NCI-H510A (cell line): ENCODE data around the gene HSD17B3.
"Not testable (repeated sequence)": the region's sequence is repeated elsewhere in the genome, so short reads cannot be mapped to it uniquely, and the experiment has no call there.

Experiments used
- DNase-seq: peaks from one replicate; lab custom pipeline; 2025; lab: John Stamatoyannopoulos, UW

Gene HSD17B3

DNA sequence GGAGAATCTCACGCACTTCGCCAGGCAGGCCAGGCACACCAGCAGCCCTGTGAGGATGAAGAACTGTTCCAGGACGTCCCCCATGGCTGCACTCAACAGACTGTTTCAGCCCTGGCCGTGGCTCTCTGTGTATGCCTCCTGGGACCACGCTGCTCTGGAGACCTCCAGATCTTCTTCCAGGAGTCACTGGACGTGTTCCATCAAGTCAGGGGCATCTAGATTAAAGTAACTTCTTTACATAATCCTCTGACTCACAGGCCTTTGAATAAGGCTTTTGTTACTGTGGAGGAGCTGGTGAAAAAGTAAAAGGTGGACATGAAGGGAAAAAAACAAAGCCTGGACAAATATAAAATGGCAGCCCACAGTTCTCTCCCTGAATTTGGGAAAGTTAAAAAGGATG lies at the start of gene HSD17B3:
HSD17B3 (minus strand) TSS at position 156 of the 400 bp plus-strand sequence; CDS start at position 84, 72 bp downstream.
- DNase-seq: no peak

DNA sequence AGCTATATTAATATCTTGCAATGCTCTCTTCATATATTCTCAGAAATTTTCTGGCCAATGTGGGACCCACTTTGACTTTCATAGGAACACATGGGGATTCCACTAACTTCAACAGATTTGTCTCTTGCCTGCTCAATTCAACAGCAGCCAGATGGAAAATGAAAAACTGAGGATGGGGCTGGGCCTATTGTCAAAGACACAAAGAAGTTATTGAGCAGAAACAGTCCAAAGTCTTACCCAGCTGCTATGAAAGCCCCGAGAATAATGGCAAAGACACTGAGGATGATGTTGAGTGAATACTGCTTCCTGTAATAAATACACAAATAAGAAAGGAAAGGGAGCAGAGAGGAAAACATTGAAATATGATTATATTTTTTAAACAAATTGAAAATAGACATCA lies 48.9 kb upstream of the HSD17B3 start:
- no peak for DNase-seq

DNA sequence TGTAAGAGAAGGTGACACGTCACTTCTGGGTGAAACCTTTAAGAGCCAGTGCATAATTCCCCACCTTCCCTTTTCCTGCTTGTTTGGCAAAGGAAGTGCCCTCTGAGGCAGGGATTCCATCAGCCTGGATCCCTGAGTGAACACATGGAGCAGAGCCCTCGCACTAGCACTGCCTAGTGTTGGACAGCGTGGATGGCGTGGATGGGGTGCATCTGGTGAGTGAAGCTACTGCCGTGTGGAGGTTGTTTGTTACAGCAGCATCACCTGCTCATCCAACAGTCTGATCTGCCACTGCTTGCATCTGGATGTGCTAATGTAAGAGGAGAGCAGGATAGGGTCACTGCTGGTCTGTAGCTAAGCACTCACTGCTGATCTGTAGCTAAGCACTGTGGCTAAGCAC lies 46.3 kb upstream of the HSD17B3 start:
- DNase-seq: no peak

DNA sequence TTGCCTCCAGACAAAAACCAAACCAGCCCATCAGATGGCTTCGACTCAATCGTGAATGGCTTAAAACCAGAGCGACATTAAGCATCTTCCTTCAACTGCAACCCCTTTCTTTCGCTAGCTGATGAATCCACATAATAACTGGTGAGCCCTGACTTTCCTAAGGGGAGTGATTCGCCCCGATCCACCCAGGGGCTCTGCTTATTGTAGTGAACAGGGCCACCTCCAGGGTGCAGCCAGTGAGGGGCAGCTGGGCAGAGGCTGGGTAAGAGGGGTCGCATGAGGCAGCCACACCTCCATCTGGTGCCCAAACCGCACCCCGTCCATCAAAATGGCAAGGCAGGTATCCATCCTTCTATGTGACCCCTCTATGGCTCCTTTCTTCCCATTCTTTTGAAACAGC lies 43.6 kb upstream of the HSD17B3 start:
- no peak for DNase-seq

DNA sequence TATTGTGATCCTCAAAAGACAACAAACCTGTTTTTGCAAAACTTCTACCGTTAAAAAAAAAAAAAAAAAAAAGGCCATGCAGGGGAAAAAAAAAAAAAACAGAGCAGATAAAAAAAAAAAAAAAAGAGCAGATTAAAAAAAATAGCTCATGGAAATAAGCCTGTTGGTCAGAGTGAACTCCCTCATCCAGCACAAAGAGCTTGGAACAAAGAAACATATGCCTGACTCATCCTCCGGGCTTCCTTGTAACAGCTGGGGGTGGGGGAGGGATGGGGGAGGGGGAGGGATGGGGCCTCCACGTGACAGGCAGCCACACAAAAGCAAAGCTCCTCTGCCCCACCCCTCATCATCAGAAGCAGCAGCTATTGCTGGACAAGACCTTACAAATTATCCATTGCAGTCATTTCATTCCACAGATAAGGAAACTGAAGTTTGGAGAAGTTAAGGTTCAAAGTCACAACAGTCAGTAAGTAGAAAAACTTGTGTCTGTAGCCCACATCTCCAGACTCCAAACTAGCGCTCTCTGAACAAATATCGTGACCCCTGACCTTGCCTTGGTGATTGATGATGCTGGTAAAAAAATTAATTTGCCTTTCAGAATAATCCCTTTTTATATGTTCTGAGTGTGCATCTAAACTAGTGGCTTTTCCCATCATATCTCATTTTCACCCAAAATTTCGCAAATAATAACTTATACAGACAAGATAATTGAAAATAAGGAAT lies 42.6 kb upstream of the HSD17B3 start:
- DNase-seq: peak; percentile 47

DNA sequence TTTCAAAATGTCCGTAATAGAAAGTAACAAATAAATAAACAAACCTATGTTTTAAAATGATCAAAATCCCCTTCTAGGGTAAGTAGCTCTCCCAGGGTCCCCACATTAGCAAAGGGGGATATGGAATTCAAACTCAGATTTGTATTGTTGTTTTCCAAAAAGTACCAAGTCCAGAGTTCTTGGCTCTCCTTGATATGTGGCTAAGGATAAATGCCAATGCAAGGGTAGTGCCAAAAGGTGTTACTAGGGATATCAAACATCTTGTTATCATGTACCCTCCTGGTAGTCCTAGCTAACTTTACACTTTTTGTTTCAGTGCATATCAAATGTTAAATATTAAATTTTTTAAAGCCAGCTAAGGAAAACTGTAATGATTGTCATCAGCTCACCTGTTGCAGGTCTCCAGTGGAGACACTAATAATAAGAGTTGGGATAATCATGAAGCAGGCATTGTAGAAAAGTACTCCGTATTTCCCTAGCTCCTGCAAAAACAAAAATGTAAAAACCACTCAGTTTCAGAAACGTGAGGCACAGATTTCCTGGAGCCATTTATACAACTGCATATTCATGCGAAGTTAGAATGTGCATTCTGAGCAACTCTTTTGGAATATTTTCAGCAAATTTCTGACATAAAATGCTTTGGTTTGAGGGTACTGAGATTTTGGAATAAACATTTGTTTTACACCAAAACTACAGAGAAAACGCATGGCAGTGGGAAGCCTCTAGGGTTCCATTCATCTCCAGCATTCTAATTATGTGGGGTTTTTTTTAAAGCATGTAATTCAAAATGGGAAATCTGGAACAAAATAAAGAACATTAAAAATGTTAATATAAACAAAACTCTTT lies 41.8 kb upstream of the HSD17B3 start:
- no peak for DNase-seq

DNA sequence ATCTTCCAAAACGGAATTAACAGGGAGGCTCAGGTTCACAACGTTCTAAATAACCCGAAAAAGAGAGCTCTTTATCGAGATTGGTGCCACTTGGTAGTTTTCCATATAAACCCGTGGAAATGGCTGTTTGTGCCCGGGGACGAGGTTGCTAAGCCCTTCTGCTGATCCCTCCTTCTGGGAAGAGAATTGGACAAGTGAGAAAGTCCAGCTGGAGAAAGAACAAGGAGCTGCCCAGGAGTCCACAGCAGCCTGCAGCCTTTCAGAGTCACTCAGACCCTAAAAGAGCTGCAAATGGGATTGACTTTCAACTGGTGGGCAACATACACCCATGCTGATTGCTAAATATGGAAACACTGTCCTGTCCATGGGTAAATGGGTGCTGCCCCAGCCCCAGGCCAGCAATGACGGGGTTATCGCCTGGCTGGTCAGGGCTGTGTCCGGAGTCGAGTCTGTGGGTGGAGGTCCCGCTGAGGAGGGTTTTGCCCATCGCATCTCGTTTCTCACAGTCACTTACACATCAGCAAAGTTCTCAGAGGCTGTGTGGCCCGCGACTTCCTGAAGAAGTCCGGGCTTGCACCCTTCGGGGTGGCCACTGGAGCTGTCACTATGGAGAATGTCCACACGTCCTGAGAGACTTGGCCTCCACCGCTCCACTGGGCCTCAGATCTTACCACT lies 40.7 kb upstream of the HSD17B3 start:
- no peak for DNase-seq

DNA sequence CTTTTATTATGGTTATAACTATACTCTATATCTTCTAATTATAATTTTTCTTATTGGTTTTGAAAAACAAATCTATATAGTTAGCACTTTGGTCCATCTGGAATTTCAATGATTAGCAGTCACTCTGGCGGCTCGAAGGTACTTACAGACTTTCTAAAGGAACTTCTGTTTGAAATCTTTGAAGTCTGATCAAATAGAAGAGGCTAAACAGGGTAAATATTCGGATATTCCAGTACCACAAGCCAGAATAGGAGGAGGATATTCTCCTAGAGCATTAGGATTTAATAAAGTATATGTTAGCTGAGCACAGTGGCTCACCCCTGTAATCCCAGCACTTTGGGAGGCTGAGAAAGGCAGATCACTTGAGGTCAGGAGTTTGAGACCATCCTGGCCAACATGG lies 38.7 kb upstream of the HSD17B3 start:
- no peak for DNase-seq

DNA sequence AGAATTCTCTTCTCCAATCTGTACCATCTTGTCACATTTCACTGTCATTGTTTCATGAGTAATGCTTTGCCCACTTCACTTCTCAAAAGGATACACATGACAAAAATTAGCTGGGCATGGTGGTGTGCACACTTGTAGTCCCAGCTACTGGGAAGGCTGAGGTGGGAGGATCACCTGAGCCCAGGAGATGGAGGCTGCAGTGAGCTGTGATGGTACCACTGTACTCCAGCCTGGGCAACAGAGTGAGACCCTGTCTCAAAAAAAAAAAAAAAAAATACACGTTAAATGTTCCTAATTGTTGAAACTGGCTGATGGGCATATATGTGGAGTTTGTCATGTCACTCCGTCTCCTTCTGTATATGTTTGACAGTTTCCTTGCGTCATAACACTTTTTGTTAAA lies 36.3 kb upstream of the HSD17B3 start:
- DNase-seq: no peak

DNA sequence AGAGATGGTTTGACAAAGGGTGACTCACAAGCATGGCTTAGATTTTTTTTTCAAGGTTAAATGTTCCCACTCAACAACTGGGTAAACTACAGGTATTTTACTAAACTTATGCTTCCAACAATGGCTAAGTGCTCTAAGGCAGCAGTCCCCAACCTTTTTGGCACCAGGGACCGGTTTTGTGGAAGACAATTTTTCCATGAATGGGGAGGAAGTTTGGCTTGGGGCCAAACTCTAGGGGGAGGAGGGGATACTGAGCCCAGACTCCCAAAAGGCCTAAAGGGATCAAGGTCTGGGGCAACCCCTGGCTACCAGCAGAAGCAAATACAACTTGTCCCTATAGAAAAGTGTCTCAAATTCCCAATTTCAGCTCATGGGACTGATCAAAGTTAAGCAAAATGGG lies 32.0 kb upstream of the HSD17B3 start:
- DNase-seq: no peak

DNA sequence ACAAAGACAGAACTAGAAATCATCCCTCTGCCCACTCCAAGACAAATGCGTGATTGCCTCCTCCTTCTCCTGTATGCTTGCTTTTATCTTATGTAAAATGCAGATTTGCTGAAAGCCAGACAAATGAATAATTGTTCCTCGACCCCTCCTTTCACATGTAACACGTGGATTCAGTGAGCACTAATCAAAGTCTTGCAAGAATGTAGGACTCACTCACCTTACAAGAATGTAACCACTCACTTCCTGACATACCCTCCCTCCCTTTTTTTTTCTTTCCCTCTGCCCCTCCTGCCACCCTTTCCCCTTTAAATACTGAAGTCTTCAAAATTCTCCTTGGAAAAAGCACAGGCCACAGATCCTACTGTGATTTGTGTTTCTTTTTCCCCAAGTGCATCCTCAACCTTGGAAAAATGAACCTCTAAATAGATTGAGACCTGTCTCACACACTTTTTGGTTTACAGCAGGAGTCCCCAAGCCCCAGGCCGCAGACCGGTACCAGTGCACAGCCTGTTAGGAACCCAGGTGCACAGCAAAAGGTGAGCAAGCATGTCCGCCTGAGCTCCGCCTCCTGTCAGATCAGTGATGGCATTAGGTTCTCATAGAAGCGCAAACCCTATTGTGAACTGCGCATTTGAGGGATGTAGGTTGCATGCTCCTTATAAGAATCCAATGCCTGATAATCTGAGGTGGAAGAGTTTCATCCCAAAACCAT lies 29.4 kb upstream of the HSD17B3 start:
- DNase-seq: no peak

DNA sequence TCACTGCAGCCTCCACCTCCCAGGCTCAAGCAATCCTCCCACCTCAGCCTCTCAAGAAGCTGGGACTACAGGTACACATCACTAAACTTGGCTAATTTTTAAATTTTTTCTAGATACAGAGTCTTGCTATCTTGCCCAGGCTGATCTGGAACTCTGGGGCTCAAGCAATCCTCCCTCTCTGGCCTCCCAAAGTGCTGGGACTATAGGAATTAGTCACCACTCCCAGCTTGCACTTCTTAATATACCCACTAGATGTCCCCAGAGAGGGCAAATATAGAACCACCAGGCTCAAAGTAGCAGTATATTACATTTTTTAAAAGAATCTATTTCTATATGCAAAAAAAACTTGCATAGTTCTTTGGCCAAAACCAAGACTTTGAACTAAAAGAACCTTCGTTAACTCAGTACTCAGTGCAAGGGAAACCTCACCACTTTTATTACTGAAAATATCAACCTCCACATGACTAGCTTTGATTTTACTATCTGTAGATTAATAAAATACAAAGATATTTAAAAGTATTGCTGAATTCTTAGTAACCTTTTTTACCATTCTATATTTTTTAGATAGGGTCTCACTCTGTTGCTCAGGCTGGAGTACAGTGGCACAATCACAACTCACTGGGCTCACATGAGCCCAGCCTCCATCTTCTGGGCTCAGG lies 25.8 kb upstream of the HSD17B3 start:
- DNase-seq: no peak

DNA sequence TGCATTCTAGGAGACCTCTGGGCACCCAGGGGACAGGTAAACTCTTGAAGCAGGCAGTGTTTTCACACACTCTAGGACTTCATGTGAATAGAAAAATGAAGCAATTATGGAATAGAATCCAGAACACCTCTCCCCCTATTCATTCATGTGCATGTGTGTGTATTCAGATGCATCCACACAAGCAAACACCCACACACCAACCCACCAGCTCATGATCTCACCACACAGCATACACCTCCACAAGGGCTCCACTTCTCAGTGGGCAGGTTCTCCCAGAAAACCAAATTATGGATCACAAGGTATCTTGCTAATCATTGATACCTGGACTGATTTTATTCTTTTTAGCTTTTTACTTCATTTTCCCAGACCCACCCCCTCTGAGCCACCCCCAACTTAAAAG lies 21.2 kb upstream of the HSD17B3 start:
- no peak for DNase-seq

DNA sequence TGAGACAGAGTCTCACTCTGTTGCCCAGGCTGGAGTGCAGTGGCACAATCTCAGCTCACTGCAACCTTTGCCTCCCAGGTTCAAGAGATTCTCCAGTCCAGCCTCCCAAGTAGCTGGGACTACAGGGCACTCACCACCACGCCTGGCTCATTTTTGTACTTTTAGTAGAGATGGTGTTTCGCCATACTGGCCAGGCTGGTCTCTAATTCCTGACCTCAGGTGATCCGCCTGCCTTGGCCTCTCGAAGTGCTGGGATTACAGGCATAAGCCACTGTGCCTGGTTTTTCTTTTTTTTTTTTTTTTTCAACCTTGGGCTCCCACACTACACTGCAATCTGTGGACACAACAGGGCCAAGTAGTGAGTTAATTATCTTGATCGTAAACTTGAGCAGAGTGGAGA lies 20.8 kb upstream of the HSD17B3 start:
- not testable (repeated sequence) for DNase-seq

DNA sequence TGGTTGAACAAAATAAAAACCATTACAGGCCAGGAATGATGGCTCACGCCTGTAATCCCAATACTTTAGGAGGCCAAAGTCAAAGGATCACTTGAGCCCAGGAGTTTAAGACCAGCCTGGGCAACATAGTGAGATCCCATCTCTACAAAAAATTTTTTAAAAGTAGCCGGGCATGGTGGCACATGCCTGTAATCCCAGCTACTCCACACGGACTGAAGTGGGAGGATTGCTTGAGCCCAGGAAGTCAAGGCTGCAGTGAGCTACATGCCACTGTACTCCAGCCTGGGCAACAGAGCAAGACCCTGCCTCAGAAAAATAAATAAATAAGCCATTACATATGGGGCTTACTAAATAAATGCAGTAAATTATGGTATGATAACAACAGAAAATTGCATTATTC lies 20.2 kb upstream of the HSD17B3 start:
- DNase-seq: not testable (repeated sequence)

DNA sequence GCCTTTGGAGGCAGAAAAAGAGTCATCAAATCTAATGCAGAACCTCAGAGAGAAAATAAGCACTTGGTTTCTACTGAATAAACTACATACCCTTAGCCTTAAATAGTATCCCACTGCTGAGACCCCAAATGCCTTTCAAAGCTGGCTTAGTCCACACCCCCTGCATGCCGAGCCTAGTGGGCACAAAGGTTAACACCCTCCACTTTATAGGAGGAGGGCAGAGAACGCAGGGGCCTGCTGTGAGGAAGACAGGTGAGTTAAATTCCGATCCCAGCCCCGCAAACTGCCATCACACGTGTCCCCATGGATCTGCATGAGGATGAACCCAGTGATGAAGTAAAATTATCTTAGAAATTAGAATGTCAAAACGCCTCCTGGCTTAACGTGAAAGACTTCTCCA lies 19.5 kb upstream of the HSD17B3 start:
- DNase-seq: no peak

DNA sequence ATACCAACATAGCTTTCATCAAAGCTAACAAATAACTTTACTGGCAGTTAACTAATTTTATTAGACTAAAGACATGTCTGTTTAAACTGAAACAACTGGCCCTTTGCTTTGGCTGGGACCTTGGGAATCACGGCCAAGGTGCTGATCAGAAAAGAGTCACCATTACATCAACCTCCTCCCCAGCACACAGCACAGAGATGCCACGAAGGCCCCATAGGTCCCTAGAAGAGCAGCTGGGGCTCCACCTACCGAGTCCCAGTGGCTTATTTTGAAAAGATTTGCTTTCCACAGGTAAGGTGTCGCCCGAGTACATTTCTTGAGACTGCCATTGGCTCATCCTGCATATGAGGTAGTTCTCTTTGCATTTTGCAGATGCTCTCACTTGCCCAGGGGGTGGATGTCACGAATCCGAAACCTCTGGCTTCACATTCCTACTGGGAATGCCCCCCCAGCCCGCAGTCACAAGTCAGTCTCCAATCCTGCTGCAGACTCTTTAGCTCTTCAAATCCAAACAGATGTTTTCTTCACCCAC lies 18.8 kb upstream of the HSD17B3 start:
- no peak for DNase-seq

DNA sequence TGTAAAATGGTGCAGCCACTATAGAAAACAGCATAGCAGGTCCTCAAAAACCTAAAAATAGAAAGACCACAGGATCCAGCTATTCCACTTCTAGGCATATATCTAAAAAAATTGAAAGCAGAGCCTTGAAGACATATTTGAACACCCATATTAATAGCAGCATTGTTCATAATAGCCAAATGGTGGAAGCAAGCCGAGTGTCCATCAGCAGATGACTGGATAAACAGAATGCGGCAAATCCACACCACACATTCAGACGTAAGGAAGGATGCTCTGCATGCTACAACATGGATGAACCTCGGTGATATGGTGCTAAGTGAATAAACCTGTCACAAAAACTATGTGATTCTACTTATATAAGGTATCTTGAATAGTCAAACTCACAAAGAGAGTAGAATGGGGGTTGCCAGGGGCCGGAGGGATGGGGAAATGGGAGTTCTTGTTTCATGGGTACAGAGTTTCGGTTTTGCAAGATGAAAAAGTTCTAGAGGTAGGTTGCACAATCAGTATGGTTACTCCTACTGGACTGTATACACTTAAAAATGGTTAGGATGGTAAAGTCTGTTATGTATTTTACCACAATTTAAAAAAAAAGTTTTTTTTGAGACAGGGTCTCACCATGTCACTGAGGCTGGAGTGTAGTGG lies 17.1 kb upstream of the HSD17B3 start:
- no peak for DNase-seq

DNA sequence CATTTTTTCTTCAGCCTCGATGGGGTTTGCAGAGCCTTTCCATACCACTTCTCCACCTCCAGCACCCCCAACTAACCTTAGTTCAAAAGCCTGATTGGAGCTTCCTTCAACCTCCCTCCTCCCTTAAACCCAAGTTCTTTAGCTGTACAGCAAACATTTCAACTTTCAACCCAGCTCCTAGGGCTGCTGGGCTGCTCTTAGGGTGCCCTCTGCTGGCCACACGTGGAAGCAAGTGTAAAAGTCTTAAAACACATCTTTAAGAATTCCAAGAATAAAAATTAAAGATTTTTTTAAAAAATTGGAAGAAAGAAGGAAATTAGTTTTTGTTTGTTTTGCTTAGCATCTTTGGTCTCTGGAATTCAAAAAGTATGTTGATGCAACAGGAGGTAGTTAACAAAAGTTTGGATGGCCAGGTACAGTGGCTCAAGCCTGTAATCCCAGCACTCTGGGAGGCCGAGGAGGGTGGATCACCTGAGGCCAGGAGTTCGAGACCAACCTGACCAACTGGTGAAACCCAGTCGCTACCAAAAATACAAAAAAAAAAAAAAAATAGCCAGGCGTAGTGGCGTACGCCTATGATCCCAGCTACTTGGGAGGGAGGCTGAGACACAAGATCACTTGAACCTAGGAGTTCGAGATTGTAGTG lies 15.5 kb upstream of the HSD17B3 start:
- no peak for DNase-seq

DNA sequence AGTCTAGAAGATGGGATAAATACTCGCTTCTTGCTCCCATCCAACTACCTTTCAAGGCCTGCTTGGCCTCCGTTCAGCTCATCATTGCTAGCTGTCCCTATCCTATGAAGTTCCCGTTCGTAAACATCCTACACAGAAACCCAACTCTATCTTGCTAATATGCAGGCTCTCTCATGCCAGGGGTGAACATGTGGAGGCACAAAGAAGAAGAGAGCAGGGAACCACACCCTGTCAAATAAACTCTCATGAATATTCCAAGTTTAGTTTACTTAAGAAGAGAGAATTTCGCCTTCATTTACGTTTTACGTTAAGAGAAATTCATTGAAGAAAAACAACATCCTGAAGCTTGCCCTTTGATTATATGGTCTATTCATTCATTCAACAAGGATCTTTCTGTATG lies 7.9 kb upstream of the HSD17B3 start:
- no peak for DNase-seq
